ENCODE results near the gene LZTS3. TPM values are rescaled to one million over a fixed set of nuclear protein-coding genes. Genes with fewer than 3 reads are reported as not detected.
A peak's percentile ranks its signal among the peaks of the same experiment; 100 is the strongest.

LZTS3 gene
- total RNA-seq, 2 donors from 2014 or later = 0.56 to 0.62 TPM

DNA sequence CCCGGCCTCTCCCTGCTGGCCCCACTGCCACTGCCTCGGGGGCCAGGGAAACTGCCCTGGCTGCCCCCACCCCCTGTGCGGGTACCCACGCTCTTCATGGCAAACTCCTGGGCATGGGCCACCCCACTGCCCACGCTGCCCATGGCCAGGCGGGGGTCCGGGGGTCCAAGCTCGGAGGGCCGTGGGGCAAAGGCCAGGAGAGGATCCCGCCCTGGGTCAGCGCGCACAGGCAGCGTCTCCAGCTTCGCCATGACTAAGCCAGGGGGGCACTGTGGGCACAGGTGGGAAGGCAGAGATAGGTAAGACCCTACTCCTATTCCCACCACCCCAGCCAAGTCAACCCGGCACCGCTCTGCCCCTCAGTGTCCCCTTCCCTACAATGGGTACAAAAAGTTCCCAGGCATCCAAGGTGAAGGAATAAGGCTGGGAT lies 6.4 kb downstream of the LZTS3 start:
- Mint-ChIP-seq H3K36me3 (no peaks in the 10 kb centered on the region), H3K9me3 (no peaks in the 10 kb centered on the region), H3K27ac (no peak overlapping the region), H3K4me1 (ENCODE audit: low read depth in 2 of 2) (no peaks in the 10 kb centered on the region), H3K4me3 (no peak overlapping the region), H3K27me3 (peaks cover 21 to 24% of the 10 kb centered on the region in 2 donors)
- DNase-seq (ENCODE audit: low spot score) (no peak), ATAC-seq (no peak)

DNA sequence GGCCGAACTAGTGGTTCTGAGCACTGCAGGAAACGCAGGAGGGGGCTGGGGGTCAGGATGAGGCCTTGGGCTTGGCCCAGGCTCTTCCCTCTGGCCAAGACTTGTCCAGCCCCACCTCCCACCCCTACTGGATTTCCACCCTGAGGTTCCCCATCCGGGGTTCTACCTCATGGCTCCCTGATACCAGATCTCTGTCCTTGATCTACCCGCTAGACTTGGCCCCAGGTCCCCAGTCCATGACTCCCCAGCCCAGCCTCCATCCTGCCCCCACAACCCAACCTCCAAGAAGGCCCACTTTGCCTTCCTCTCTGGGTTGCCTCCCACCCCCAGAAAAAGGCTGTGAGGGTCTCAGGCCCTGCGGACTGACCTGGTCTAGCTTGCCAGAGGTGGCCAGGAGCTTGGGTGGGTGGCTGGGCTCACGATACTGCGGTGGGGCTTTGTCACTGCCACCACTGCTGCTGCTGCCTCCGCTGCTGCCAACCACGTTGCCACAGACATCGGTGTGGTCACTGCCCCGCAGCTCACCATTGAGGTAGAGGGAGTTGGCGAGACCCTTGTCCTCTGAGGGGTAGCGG lies 6.9 kb downstream of the LZTS3 start:
- Mint-ChIP-seq H3K9me3 (no peaks in the 10 kb centered on the region), H3K4me3 (no peak overlapping the region), H3K27me3 (peaks cover 18 to 21% of the 10 kb centered on the region in 2 donors), H3K4me1 (ENCODE audit: low read depth in 2 of 2) (no peaks in the 10 kb centered on the region), H3K27ac (no peak overlapping the region), H3K36me3 (no peaks in the 10 kb centered on the region)
- DNase-seq (ENCODE audit: low spot score) = no peak
- ATAC-seq = no peak

DNA sequence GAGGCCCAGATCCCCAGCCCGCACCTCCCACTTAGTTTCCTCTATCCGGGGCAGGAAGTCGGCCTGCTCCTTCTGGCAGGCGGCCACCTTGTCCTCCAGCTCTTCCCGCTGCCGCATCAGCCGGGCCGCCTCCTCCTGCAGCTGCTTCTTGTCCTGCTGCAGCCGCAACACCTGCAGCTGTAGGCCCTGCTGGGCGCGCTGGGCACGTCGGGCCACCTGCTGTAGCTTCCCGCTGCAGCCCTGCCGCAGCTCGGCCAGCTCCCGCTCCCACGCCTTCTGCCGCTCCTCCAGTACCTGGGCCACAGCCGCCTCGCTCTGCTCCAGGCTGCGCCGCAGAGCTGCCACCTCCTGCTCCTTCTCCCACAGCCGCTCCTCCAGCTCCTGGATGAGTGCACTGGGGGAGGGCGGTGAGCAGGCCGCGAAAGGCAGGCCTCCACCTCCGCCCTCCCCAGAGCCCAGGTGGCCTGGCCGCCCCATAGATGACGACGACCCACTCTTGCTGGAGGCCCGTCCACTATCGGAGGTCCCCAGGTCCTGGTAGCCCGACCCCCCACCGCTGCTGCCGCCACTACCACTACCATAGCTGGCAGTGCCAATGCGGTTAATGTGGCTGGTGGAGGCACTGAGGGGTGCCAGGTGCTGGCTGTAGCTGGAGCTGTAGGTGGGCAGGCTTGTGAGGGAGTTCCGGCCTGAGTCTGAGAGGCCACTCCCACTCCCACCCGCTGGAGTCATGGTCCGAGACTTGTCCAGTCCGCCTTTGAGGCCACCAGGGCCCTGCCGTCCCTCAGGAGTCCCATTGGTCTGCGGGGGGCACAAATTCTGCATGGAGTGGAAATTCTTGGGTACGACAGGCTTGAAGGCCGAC lies 7.6 kb downstream of the LZTS3 start:
- Mint-ChIP-seq H3K4me3 (no peak overlapping the region), H3K27ac (no peak overlapping the region), H3K4me1 (ENCODE audit: low read depth in 2 of 2) (no peaks in the 10 kb centered on the region), H3K27me3 (peaks cover 17 to 21% of the 10 kb centered on the region in 2 donors), H3K36me3 (no peaks in the 10 kb centered on the region), H3K9me3 (no peaks in the 10 kb centered on the region)
- DNase-seq (ENCODE audit: low spot score) (no peak), ATAC-seq (no peak)

DNA sequence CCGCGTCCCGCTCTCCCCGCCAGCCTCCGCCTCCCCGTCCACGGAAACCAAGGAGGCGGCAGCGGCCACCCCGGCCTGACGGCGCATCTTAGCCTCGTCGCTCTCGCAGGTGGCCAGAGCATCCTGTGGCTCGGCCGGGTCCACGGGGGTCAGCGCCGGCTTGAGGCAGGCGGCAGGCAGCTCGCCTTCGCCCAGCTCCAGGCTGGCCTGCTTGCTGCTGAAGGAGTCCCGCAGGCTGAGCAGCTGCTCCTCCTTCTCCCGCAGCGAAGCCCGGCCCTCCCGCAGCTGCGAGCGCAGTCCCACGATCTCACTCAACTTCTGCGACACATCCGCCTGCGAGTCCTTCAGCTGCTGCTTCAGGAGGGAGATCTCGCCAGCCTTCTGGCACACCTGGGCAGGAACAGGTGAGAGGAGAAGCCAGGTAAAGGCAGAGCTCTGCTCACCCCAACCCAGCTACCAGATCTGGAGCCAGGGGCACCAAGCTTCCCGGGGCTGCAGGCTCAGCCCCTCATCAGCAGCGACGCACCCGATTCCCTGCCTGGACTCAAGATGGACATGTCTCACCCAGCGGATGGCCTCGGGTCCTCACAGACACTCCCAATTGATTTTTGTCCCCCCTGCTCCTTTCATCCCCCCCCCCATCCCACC lies 8.5 kb downstream of the LZTS3 start:
- Mint-ChIP-seq H3K4me3 (no peak overlapping the region), H3K27me3 (peaks cover 15 to 19% of the 10 kb centered on the region in 2 donors), H3K4me1 (ENCODE audit: low read depth in 2 of 2) (peaks cover 1 to 2% of the 10 kb centered on the region in 2 donors), H3K9me3 (no peaks in the 10 kb centered on the region), H3K27ac (no peak overlapping the region), H3K36me3 (no peaks in the 10 kb centered on the region)
- no peak for DNase-seq (ENCODE audit: low spot score)
- no peak for ATAC-seq

DNA sequence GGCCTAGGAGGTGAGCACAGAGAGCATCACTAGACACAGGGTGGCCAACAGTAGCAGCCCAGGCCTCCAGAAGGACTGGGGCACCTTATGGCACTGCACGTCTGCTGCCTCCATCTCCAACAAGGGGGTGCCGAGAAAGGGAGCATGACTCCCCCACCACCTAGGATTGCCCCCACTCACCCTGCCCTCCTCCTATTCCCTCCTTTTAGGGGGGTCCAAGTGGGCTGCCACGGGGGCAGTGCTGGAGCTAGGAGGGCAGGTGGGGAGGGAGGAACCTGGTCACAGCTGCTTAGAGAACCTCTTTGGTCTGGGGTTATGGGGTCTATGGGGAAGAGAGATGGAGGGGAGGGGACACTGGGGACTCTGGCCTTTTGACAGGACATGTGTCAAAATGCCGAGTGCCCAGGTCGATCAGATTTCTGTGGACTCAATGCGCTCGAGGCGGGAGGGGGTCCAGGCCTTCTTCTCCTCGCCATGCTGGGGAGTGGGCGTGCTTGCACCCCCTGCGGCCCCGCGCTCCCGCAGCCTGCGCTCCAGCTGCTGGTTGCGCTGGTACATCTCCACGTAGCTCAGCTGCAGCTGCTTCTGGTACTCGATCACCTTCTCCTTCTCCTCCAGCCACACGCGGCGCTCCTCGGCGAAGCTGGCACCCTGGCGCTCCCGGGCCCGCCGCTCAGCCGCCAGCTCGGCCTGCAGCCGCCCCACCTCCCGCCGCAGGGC lies 9.1 kb downstream of the LZTS3 start:
- ATAC-seq (no peak), DNase-seq (ENCODE audit: low spot score) (no peak)
- no peak overlapping the region for H3K4me3 Mint-ChIP-seq
- no peaks in the 10 kb centered on the region for H3K9me3 Mint-ChIP-seq
- H3K4me1 Mint-ChIP-seq (ENCODE audit: low read depth in 2 of 2) = peaks cover 4 to 8% of the 10 kb centered on the region in 2 donors
- H3K27me3 Mint-ChIP-seq = peaks cover 12 to 14% of the 10 kb centered on the region in 2 donors
- H3K27ac Mint-ChIP-seq = no peak overlapping the region
- H3K36me3 Mint-ChIP-seq = peaks cover 3% of the 10 kb centered on the region

DNA sequence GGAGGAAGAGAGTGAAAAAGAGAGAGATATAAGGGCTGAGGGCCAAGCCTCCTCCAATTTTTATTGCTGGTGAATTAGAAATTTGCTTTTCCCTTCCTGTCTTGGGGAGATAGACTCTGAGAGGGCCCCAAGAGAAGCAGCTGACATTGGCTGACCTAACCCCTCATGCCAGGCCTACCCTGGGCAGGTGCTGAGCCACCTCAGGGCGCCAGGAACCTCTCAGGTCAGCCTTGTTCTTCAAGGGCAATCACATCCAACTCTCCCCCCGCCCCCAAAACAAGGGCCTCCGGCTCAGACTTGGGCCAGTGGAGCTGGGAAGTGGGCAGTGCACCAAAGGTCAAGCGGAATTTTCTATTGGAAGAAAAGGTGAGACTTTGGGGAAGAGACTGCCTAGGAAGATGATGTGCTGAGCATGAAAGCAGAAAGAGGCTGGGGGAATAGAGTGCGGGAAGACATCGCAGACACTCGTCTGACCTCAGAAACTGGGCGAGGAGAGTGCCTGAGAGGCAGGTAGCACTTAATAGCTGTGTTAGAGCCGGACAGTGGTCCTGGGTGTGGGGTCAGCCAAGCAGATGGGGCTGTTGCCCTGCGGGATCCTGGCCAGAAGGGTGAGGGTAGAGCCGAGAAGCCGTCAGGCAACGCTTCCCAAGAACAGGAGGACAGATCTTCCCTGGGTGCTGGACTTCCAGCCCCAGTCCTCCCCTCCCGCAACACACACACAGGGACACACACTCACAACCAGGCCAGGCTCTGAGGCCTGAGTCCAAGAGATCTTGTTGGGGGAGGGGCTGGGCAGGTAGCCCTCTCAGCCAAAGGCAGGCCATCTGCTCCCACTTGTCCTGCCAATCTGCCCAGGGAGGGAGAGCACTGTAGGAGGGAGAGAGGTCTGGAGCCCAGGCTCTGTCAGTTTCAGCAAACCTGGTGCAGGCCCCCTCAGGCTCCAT lies 10.0 kb downstream of the LZTS3 start:
- peaks cover 10 to 16% of the 10 kb centered on the region in 2 donors for H3K4me1 Mint-ChIP-seq (ENCODE audit: low read depth in 2 of 2)
- ATAC-seq (no peak), DNase-seq (ENCODE audit: low spot score) (no peak)
- H3K9me3 Mint-ChIP-seq = no peaks in the 10 kb centered on the region
- peaks cover 10% of the 10 kb centered on the region for H3K36me3 Mint-ChIP-seq
- peaks cover 4 to 8% of the 10 kb centered on the region in 2 donors for H3K27me3 Mint-ChIP-seq
- H3K27ac Mint-ChIP-seq = peak overlapping the region in 1 of 2 donors; percentile 65
- H3K4me3 Mint-ChIP-seq = no peak overlapping the region

DNA sequence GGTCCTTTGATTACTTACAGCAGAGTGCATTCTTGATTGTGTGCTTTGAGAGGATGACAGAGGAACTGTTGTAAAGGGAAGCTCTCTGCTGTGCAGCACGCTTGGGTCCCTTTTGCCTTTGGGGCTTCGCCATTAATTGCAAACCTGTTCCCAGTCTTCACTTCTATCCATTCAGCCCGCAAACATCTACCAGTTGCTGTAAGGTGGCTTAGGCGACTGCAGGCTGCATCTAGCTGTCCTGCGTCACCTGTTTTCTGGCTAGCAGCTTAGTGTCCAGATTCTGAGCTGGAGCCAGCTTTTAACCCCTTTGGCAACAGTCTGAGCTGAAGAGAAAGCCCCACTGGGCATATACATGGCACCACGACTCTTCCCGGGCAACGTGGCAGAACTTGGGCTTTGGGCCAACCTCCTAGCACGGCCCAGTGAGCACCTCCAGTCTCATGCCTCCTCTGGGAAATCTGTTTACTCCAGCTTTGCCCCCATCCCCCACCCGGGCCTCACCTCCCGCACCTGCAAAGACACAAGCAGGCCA lies 11.2 kb downstream of the LZTS3 start:
- Mint-ChIP-seq H3K4me3 (no peak overlapping the region), H3K4me1 (ENCODE audit: low read depth in 2 of 2) (peaks cover 20 to 26% of the 10 kb centered on the region in 2 donors), H3K27me3 (peaks cover 0 to 7% of the 10 kb centered on the region in 2 donors), H3K36me3 (peaks cover 10% of the 10 kb centered on the region), H3K9me3 (no peaks in the 10 kb centered on the region), H3K27ac (no peak overlapping the region)
- ATAC-seq (no peak), DNase-seq (ENCODE audit: low spot score) (no peak)

DNA sequence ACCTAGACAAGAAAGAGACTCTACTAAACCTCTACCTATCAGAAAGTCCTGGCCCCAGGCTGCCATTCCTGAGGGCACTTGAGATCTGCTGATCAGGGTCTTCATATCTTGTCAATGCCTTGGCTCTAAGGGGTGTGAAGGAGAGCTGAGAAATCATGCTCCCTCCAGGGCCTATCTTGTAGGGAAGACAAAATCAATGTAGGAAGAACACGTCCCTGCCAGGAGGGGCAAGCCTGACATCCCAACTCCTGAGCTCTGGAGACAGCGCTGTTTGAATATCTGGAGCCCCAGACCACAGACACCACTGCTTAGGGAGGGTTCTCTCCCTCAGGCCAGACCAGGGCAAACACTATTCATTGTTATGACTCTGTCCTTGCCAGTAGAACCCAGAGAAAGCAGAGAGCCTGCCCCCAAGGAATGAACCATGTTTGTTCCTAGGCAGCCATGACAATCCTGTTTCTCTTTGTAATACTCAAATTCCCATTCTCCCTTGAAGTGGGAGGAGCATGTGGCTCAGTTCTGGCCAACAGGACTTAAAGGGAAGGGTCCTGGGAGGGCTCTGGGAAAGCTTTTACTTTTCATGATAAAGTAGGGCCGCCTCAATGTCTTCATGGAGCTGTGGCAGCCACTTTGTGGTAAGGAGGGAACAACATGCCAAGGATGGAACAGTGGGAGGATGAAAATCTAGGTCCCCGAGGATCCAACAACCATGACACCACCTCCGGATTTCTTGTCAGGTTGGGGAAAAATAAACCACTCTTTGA lies 11.9 kb downstream of the LZTS3 start:
- Mint-ChIP-seq H3K27me3 (peaks cover 0 to 7% of the 10 kb centered on the region in 2 donors), H3K4me1 (ENCODE audit: low read depth in 2 of 2) (peaks cover 26 to 32% of the 10 kb centered on the region in 2 donors), H3K36me3 (peaks cover 10% of the 10 kb centered on the region), H3K4me3 (no peak overlapping the region), H3K27ac (no peak overlapping the region), H3K9me3 (no peaks in the 10 kb centered on the region)
- DNase-seq (ENCODE audit: low spot score) = no peak
- ATAC-seq = no peak

DNA sequence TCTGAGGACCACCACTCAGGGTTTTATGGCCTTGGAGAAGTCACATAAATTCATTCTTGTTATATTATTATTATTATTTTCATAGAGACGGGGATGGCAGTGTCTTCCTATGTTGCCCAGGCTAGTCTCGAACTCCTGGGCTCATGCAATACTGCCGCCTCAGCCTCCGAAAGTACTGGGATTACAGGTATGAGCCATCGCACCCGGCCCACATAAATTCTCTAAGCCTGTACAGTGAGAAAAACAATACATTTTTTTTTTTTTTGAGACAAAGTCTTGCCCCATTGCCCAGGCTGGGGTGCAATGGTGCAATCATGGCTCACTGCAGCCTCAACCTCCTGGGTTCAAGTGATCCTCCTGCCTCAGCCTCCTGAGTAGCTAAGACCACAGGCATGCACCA lies 12.9 kb downstream of the LZTS3 start:
- Mint-ChIP-seq H3K4me1 (ENCODE audit: low read depth in 2 of 2) (peaks cover 32 to 41% of the 10 kb centered on the region in 2 donors), H3K27me3 (peaks cover 0 to 7% of the 10 kb centered on the region in 2 donors), H3K27ac (no peak overlapping the region)

DNA sequence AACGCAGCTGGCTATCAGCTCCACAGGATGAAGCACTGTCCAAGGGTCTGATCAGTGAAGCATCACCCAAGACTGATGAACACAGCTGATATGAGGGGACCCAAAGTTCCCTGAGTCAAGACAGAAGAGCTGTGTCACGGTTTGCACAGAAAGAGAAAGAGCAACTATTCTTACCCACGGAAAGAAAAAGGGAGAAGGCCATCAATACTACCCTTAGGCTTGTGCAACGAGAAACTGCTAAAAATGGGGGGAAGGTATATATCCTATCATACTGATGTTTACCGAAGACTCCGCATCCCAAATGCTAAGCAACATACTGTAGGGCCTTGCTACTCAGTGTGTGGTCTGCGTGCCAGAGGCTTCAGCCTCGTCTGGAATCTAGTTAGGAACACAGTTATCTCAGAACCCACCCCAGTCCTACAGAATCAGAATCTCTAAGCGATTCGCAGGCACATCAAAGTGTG lies 14.3 kb downstream of the LZTS3 start:
- peaks cover 34 to 43% of the 10 kb centered on the region in 2 donors for H3K4me1 Mint-ChIP-seq (ENCODE audit: low read depth in 2 of 2)
- peaks cover 12% of the 10 kb centered on the region for H3K36me3 Mint-ChIP-seq
- H3K27me3 Mint-ChIP-seq = peaks cover 0 to 7% of the 10 kb centered on the region in 2 donors
- H3K9me3 Mint-ChIP-seq = no peaks in the 10 kb centered on the region
- H3K27ac Mint-ChIP-seq = peak overlapping the region; percentile 96
- peak; percentile 29 to 58 for ATAC-seq
- H3K4me3 Mint-ChIP-seq = peak overlapping the region; percentile 97
- DNase-seq (ENCODE audit: low spot score) = no peak

More for the DNA sequence above, 12.9 kb downstream of the LZTS3 start:
- no peak overlapping the region for H3K4me3 Mint-ChIP-seq
- H3K9me3 Mint-ChIP-seq = no peaks in the 10 kb centered on the region
- peaks cover 10% of the 10 kb centered on the region for H3K36me3 Mint-ChIP-seq
- no peak for ATAC-seq
- no peak for DNase-seq (ENCODE audit: low spot score)

DNA sequence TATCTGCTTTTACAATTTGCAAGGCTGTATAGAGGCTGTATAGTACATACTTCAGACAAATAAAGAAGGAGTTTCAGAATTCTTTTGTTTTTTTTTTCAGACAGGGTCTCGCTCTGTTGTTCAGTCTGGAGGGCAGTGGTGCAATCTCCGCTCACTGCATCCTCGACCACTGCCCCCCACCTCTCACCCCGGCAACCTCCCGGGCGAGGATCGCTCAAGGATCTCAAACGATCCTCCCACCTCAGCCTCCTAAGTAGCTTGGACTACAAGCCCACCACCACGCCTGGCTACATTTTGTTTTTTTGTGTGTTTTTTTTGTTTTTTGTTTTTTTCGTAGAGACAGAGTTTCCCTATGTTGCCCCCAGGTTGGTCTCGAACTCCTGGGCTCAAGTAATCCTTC lies 15.5 kb downstream of the LZTS3 start:
- Mint-ChIP-seq H3K4me1 (ENCODE audit: low read depth in 2 of 2) (peaks cover 41 to 46% of the 10 kb centered on the region in 2 donors), H3K4me3 (peak overlapping the region; percentile 97), H3K27me3 (no peaks in the 10 kb centered on the region), H3K9me3 (no peaks in the 10 kb centered on the region), H3K27ac (peak overlapping the region; percentile 96), H3K36me3 (peaks cover 16% of the 10 kb centered on the region)
- ATAC-seq (no peak), DNase-seq (ENCODE audit: low spot score) (no peak)
